ENCODE results near the gene PDK2. TPM values are rescaled to one million over a fixed set of nuclear protein-coding genes. Genes with fewer than 3 reads are reported as not detected.

Gene PDK2
- polyA plus RNA-seq, 4 donors = 112 to 131 (median 117) TPM

DNA sequence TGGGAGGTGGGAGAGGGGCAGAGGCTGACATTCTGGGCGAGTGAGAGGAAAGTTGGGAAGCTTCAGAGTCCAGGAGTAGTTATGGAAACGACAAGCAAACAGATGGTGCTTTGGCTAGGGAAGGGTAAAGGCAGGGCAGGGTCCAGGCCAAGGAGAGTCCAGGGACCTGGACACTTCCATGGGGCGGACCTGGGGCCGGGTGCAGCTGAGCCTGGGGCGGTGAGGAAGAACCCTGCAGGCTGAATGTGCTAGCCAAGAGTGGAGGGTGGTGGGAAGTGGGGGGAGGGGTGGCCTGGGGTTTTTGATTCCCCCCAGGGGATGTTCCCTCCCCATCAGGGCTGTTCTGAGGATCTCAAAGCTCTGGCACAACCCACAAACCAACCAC is 52.7 kb downstream of the PDK2 start:
- no peak for DNase-seq (ENCODE audit: low read depth in 4 of 4, low spot score in 2 of 4)

DNA sequence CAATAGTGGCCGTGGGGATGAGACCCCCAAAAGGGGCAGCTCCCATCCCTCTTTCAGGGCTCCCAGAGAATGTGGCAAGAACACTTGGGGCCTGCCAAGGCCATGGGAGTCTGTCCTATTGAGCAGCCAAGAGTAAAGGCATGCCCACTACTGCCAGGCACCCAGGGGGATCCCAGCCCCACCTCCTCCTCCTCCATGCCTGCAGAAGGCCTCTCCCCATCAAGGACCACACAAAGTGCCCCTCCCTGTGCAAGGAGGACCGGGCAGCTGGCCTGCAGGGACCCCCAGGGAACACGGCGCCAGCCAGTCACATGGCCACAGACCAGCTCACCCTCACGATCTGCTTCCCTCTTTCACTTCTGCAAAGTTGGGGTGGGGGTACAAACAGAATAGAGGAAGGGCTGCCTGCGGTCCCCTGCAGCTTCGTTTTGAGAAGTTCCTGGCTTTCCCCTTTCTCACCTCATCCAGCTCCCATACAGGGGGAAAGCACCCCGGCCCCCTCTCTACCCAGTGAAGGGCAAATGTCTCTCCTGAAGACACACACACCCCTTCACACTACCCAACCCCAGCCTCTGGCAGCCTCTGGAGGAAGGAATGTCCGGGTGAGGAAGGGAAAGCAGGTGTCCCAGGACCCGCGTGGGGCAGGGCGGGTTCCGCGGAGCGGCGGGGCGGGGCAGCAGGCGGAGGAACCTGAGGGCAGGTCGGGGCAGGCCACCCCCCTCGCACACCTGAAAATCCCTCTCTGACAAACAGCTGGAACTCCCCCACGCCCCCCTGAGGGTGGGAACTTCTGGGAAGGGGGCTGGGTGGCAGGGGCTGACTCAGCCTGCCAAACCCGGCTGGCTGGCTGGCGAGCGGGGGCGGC is 53.3 kb downstream of the PDK2 start:
- DNase-seq (ENCODE audit: low read depth in 4 of 4, low spot score in 2 of 4) = no peak

DNA sequence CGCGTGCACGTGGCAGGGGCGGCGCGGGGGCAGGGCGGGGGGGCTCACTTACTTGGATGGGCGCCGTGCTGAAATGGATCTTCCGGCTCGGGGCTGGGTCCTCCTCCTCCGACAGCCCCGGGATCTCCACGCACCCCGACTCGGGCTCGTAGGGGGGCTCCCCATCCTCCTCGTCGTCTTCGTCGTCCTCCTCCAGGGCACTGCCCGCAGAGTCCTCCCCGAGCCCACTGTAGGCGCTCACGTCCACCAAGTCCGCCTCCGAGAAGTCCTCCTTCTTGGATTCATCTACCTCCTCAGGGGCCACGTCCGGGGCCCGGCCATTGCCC is 53.9 kb downstream of the PDK2 start:
- no peak for DNase-seq (ENCODE audit: low read depth in 4 of 4, low spot score in 2 of 4)

DNA sequence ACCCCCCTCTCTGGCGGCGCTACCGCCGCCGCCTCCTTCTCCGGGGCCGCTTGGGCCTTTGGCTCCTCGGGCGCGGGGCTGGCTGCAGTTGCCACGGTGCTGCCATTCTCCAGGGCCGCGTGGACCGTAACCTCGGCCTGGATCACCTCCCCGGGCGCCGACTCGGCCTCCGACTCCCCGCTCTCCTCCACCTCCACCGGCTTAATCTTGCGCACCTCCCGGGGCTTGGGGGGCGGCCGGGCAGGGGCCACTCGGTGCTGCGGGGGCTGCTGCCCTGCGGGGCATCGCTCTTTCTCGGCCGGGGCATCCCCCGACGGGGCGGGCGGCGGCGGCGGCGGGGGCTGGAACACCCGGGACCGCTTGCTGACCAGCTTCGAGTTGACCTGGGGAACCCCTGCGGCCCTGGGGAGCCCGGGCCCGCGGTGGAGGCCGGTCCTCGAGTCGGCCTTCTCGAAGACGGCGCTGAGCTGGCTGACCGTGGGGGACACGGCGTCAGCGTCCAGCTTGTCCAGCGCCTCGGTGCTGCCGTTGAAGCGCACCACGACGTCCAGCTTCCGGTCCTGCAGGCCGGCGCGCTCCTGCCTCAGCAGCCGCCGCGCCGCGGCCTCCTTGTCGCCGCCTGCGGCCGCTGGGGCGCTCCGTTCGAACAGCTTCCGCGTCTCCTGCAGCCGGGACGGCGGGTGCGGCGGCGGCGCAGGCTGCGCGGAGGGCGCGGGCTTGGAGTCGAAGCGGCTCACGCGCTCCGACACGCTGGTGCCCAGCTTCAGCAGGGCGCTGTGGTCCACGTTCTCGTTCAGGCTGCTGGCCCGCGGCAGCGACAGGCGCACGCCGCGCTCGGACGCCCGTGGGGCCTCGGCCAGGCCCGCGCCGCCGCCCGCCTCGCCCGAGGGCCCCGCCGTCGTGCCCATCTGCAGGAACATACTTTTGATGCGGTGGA is 54.5 kb downstream of the PDK2 start:
- no peak for DNase-seq (ENCODE audit: low read depth in 4 of 4, low spot score in 2 of 4)

DNA sequence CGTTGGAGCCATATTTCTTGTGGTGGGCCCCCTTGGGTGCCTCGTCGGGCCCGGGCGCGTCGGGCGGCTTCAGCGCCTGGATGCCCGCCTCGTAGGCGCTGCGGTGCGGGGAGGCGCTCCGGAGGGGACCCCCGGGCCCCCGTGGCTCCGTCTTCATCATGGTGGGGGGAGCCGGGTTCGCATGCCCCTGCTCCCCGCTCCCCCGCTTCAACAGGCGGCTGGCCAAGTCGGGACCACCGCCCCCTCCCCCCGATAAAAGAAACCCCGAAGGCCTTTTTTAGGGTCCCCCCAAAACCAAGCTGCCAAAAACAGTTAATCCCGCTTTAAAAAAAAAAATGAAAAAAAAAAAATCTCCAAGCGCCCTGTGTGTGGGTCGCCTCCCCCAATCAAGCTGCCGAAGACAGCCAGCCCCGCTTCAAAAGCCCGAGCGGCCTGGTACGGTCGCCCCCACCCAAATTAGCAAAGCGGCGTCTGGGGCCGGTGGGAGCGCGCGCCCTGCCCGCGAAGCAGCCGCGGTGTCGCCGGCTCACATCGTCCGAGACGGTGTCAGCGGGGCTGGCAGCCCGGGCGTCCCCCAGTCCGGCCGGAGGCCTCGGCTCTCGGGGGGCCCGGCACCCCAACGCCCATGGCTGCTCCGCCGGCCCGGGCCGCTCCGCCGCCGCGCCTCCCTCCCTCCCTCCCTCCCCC is 55.3 kb downstream of the PDK2 start, which contains the start of gene PPP1R9B:
Gene PPP1R9B (minus strand): TSS at position 324 of the 687 bp plus-strand sequence. CDS start 164 bp downstream, at position 160.
- DNase-seq (ENCODE audit: low read depth in 4 of 4, low spot score in 2 of 4) = no peak

DNA sequence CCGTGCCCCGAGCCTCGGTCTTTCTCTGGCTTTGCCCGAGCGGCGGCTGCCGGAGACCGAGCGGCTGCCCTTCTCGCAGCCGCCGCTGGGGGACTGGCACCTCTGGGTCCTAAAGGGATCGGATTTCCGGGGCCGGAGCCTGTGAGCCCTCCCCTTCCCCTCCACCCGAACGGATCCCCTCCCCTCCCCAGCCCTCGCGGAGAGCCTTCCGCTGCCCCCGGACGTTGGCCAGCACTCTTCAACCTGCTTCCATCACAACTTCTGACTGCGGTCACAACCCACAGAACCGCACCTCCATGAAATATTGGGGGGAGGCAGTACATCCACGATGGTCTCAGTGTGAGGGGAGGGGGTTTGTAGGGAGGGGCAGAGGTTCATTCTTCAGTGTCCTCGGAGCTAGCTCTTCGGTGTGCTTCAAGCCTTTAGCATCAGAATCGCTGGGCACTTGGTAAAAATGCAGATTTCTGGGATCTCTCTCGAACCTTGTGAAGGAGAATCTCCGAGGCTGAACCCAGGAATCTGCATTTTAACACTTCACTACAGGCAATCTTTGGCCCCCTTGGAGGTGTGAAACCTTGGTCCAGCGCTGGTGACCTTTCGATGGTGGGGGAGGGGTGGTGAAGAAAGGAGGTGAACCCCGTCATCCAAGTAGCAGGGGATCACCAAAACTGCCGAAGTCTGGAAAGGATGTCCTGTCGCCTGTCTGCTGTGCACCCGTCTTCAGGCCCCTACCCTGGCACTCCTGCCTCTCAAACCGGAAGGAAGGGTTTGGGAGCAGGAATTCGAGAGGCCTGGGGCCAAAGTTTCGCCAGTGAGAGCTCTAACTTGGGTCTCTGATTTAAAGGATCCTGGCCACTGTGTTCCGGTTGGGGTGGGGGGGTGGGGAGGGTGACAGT is 56.1 kb downstream of the PDK2 start:
- peak in 2 of 4 donors; percentile 70 to 79 for DNase-seq (ENCODE audit: low read depth in 4 of 4, low spot score in 2 of 4)

DNA sequence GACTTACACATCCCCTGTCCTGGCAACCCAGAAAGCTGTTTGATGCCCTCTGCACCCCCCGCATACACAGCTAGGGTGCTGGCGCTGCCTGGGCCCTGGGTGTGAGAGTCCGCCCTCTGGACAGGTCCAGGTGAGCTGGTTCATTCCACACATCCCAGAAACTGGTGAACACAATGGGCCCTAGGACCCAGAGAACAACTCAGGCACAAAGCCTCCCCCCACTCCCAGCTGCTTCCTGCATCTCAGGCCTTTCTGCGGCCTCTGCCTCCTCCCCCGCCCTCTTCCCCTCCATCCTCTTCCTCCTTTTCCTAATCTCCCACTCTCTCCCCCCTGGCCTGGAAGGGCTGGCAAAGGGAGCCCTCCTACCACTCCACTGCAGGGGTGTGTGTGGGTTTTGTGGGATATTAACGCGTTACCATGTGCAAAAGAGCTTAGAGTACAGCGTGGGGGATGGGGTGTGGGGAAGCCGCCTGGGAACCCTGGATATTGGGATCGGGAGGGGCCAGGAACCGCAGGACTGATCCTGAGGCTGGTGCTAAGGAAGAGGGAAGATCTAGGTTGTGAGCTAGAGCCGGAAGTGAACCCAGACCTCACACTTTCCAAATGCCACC is 56.9 kb downstream of the PDK2 start:
- peak in 3 of 4 donors; percentile 81 to 89 (median 82) for DNase-seq (ENCODE audit: low read depth in 4 of 4, low spot score in 2 of 4)

DNA sequence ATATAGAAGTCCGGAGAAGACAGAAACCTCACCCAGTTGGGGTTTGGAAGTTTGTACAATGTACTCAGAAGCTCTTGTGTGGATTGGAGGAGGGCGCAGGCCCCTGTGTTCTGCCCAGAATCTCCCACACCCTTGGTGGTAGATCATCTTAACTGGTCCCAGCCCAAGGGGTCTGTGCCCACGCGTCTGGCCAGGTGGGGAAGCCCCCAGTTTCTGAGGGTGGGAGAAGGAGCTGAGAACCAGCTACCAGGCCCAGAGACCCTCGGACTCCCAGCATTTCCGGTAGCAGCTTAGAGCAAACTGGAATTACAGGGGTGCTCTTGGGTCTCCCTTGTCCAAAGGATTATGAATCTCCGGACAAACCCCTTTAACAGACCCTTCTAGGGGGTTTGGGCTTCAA is 57.6 kb downstream of the PDK2 start:
- DNase-seq (ENCODE audit: low read depth in 4 of 4, low spot score in 2 of 4) = no peak

DNA sequence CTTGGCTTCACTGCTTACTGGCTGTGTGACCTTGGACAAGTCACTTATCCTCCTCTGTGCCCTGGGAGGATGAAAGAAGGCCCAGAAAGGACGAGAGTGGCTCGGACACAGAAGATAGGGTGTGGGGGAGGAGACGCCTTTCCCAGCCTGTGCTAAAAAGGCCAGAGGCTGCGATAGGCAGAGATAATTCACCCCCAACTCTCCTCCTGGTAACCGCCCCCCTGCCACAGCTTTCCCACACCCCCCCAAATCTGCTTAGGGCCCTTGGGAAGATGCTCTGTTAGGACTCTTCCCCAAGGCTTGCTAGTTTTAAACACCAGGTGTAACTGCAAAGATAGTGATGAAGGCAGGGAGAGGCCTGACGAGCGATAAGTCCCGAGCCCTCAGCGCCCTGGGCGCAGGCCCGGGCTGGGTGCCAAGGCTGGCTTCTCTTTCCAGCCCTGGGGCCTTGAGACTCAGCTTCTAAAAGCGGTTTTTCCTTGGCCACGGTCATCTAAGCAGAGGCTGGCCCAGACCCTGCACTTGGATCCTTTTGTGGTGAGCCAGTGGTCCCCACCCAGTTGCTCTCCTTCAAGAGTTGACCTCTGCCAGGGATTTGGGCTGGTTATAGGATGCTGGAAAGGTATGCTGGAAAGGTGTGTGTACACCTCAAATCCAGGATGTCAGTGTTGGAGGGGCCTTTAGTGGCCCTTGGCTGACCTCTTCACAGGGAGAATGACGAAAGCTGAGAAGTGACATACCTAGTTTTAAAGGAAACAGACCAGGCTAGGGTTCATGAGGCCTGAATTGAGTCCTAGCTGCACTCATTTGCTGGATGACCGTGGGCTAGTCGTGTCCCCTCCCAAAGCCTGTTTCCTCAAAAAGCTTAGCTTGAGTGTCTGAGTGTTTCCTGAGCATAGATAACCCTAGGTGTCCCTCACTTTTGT is 58.8 kb downstream of the PDK2 start:
- no peak for DNase-seq (ENCODE audit: low read depth in 4 of 4, low spot score in 2 of 4)

DNA sequence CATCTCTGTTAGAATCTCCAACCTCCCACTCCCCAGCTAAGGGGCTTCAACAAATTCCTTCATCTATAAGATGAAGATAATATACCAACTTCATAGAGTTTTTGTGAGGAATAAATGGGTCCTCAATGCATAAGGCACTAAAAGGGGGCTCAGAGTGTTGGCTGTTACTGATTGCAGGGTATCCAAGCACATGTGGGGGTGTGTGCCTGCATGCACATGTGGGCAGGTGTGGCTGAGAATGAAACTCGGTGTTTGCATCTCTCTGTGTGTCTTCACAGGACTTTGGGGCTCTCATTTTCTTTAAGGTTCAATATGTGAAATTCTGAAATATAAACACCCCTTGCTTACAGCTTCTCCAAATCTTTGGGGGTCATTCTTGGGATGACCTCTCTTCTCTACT is 59.5 kb downstream of the PDK2 start:
- no peak for DNase-seq (ENCODE audit: low read depth in 4 of 4, low spot score in 2 of 4)

DNA sequence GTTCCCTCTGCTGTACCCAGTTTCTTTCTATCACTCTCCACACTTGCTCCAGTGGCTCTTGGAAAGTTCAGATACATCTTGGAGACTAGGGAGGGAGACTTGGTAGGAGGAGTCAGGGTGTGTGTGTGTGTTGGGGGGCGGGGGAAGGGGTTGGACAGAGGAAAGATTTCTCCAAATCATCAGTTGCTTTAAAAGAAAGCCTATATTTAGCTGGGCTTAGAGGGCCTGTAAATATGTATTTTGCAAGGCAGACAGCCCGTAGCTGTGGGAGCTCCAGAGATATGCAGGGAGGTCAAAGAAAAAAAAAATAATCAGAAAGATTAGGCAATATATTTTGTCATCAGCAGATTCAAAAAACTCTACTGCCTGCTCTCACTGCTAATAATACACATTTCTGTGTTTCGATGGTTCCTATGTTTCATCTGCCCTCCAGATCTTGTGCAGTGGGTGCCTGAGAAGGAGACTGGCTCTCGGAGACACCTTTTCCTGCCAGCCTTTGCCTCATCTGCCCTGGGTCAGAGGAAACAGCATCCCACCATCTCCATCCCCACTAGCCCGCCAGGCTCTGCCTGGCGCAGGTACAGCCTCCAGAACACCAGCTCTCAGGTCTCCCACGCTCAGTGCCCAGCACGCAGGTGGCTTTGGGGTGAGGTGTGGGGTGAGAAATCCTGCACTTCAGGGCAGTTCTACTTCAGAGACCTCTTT is 60.1 kb downstream of the PDK2 start:
- DNase-seq (ENCODE audit: low read depth in 4 of 4, low spot score in 2 of 4) = no peak

DNA sequence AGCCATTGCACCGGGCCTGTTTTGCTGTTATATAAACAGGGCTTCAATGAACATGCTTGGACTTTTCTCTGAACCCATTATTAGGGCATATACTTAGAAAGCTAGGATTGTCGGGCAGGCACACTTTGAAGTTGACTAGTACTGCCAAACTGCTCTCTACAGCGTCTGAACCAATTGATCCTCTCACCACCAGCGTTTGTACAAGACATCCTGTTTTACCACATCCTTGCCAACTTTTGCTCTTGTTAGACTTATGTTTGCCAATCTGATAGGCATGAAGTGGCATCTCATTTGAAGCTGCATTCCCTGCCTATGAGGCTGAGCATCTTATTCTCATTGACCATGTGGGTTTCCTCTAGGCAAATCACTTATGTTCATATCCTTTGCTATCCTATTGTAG is 62.7 kb downstream of the PDK2 start:
- DNase-seq (ENCODE audit: low read depth in 4 of 4, low spot score in 2 of 4) = no peak

DNA sequence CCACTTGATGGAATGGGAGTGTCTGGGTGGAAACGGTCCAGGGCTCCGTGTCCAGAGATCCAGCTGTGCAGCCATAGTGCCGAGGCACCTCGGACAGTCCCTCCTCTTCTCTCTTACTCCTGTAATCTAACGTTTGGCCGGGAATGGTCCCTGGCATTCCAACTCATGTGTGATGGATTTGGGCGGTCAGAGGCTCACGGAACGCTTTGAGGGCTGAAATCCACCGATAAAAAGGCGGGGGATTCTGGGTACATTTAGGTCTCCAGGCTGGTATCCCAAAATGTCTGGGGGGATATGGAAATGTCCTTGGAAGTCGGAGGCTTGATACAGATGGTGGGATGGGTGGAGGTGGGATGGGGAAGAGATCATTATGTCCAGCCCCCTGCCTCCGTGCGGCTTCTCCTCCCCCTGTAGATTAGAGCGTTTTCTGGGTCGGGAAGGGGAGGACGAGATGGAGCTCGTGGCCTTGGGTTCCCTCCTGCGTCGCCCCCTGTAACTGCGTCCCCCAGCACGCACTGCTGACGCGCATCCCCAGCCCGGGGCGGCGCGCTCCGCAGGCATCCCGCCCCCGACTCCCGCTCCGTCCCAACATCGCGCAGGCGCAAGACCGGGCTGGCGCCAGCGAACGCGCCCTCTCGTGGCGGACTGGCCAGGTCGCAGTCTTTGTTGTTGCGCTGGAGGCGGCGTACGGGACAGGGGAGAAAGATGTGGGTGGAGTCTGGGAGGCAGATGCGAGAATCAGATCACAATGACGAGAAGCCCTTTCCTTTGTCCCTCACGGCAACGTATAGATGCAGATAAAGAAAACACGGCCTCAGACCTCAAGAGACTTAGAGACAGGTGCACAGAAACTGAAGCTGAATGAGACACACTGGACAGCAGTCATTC is 66.1 kb downstream of the PDK2 start:
- DNase-seq (ENCODE audit: low read depth in 4 of 4, low spot score in 2 of 4) = peak; percentile 74 to 91 (median 85)
